GM18520 (cell line): ENCODE data around the gene LENG9.

Source experiments
- ATAC-seq: cut with Tn5 transposase; IDR thresholded peaks from one replicate; pipeline ENCODE4 v1.9.1; 2021; ENCODE audit not compliant: unreplicated experiment

Gene LENG9

DNA sequence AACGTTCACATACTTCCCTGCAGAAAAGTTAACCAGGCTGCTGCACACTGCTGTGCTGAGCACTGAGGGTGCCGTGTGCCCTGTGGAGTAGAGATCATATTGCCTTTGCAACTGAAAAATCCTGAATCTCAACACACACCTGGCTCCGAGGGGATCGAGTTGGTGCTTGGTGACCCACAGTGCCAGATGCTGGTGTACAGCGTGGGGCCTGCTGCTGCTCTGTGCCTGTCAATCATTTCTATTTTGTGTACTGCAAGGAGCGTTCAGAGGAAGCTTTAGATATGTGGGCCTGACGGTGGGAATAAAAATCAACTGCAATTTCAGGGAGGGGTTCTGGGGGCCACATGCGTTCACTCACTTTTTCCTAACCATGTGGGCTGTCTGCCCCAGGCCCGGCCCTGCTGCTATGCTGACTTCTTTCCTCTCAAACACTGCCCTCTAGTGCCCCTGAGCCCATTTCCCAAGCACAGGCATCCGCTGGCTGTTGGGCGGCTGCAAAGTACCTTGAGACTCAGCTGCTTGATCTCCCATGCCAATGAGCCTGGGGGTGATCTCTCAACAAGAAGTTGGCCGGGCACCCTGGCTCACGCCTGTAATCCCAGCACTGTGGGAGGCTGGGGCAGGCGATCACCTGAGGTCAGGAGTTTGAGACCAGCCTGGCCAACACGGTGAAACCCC lies 24.3 kb downstream of the LENG9 start:
- ATAC-seq, result no peak

GRCh38 chr19:54436628-54437252 lies 26.8 kb downstream of the LENG9 start:
- ATAC-seq, result no peak

GRCh38 chr19:54436031-54436523 lies 27.5 kb downstream of the LENG9 start:
- ATAC-seq, result no peak

GRCh38 chr19:54435551-54436016 lies 28.0 kb downstream of the LENG9 start:
- no peak for ATAC-seq

DNA sequence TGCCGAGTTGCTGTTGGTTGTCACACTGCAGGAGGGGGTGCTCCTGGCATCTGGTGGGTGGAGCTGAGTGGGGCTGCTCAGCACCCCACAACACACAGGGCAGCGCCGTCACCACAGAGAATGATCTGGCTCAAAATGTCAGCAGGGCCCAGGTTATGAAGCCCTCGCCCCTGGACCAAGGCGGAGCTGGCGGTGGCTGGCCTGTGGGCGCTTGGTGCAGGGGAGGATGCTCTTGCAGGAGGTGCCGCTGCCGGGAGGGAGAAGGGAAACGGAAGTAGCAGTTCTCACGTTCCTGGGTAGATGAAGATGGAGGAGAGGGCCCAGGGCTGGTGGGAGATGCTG lies 28.7 kb downstream of the LENG9 start:
- ATAC-seq, result no peak

DNA sequence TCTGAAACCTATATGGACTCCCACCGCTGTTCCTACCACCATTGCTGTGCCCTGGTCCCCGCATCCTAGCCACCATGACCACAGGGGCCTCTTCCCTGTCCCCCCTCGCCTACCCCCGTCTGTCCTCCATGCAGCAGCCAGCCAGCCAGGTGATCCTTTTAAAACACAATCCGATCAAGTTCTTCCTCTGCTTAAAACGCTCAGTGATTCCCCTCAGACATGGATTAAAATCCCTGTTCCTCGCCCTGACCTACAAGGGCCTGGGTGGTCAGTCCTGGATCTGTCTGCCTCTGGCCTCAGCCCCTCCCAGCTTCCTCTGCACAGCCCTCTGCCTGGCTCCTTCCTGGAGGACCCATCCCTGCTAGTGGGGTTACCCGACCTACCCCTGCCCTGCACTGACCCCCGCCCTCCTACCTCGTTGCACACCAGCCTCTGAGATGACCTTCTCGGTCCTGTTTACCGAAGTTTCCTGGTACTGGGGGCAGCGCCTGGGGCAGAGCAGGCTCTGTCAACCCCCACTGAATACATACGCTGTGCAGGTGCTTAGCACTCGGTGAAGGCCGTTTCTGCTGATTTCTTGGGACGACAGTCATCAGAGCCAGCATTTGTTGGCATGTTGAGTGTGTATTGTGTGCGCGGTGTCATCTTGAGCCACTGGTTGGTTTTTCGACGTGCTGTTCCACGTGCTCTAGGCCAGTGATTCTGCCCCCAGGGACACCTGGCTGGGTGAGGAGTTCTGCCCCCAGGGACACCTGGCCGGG lies 29.3 kb downstream of the LENG9 start:
- no peak for ATAC-seq

DNA sequence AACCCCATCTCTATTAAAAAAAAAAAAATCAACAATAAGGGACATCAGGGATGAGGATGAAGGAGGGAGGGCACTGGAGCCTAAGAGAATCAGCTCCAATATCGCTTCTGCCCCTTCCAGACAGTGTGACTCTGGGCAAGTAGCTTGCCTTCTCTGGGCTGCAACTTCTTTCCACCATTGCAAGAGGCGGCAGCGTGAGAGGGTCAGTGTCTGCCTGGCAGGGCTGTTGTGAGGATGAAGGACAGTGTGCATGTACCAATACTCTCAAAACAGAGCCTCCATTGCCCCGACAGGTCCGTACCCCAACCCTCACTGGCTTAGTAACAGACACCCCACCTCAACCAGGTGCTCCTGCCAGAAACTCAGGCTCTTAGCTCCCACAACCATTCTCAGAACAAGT lies 29.9 kb downstream of the LENG9 start:
- no peak for ATAC-seq

GRCh38 chr19:54432144-54432738 lies 31.3 kb downstream of the LENG9 start:
- no peak for ATAC-seq

DNA sequence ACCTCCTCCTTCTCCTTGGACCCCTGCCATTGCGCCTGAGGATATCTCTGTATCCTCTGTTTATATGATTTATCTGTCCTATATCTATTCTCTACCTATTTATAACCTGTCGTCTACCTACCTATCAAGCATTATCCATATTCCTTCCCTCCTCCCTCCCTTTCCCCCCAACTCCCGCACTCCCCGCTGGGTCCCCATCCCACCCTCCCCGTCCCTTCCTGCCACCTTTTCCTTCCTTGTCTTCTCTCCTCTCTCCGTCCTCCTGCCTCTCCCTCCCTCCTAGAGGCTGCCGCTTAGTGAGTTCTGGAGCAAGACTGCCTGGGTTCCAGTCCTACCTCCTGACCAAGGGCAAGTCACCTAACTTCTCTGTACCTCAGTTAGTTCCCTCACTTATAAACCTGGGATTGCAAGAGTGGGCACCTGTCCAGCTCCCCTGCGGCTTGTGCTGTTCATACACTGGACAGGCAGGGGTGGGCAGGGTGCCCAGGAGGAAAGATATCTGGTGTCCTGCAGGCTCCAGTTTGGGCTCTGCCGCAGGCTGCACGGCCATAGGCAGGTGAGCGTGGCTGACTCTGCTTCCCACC lies 32.2 kb downstream of the LENG9 start:
- ATAC-seq, result no peak

GRCh38 chr19:54430306-54431254 lies 33.0 kb downstream of the LENG9 start:
- ATAC-seq, result no peak

- ATAC-seq, result no peak
These were observed 33.9 kb downstream of the LENG9 start for GRCh38 chr19:54429545-54430227.

DNA sequence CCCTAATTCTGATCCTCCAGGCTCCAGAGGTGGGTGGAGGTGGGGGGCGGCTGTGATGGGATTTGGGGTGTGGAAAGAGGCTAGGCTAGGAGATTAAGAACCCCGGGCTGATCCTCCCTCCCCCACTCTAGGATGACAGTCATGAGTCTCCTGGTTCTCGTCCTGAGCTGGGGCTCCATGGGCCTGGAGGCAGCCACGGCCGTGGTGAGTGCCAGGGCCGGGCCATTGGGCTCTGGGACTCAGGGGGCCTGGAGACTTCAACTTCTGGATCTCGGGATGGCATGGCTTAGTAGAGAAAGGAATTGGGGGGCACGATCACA lies 34.4 kb downstream of the LENG9 start:
- no peak for ATAC-seq

DNA sequence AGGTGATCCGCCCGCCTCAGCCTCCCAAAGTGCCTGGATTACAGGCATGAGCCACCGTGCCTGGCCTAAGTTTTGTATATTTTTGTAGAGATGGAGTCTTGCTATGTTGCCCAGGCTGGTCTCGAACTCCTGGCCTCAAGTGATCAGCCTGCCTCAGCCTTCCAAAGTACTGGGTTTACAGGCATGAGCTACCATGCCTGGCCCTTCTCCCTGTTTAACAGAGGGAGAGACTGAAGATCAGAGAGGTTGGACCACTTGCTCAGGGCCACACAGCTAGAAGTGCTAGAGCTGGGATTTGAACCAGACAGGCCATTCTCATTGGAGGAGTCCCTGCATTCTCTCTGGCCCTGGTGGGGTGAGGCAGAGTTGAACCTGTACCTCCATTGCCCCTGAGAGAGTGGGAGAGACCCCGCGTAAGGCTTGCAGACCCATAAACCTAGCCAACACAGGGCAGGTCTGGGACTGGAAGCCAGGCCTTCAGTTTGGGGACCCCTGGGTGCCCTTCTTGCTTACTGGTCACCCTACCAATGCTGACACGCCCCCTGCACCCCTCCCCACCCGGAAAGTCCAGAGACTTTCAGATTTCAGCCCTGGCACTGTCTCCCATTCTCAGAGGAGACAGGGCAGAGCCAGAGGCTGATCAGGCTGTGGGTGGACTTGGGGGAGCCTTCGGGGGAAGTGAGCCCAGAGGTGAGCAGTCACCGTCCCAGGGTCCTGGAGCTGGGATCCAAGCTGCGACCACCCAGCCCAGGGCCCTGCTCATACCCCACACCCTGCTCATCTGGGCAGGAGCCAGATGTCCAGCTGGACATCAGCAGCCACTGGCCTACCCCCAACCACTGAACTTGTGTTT lies 35.0 kb downstream of the LENG9 start:
- ATAC-seq, result no peak

DNA sequence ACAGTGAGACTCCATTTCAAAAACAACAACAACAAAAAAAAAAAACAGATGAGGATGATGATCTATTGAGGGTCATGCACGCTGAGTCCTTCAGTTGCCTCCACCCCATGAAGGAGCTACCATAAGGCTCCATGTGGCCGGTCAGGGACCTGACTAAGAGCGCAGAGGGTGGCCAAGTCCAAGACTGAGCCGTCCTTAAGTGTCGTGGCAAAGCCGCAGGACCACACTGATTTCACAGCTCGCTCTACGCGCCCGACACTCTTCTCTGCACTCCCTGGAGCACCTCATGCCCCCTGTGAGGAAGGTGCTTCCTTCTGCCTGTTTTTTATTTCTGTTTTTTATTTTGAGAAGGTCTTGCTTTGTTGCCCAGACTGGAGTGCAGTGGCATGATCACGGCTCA lies 36.0 kb downstream of the LENG9 start:
- no peak for ATAC-seq

- no peak for ATAC-seq
These were observed 37.2 kb downstream of the LENG9 start for GRCh38 chr19:54426291-54426931.

- no peak for ATAC-seq
These were observed 38.2 kb downstream of the LENG9 start for GRCh38 chr19:54425382-54425723.

GRCh38 chr19:54424660-54425381 lies 38.8 kb downstream of the LENG9 start:
- no peak for ATAC-seq

- ATAC-seq, result no peak
These were observed 39.4 kb downstream of the LENG9 start for GRCh38 chr19:54424201-54424600.
